OCI-M1 (cell line): ENCODE data around the gene PSMD3.
"Not testable (repeated sequence)": the region's sequence is repeated elsewhere in the genome, so short reads cannot be mapped to it uniquely, and the experiment has no call there.

Source experiments
- DNase-seq: peaks from one replicate; lab custom pipeline; 2025; lab: John Stamatoyannopoulos, UW

The PSMD3 gene

DNA sequence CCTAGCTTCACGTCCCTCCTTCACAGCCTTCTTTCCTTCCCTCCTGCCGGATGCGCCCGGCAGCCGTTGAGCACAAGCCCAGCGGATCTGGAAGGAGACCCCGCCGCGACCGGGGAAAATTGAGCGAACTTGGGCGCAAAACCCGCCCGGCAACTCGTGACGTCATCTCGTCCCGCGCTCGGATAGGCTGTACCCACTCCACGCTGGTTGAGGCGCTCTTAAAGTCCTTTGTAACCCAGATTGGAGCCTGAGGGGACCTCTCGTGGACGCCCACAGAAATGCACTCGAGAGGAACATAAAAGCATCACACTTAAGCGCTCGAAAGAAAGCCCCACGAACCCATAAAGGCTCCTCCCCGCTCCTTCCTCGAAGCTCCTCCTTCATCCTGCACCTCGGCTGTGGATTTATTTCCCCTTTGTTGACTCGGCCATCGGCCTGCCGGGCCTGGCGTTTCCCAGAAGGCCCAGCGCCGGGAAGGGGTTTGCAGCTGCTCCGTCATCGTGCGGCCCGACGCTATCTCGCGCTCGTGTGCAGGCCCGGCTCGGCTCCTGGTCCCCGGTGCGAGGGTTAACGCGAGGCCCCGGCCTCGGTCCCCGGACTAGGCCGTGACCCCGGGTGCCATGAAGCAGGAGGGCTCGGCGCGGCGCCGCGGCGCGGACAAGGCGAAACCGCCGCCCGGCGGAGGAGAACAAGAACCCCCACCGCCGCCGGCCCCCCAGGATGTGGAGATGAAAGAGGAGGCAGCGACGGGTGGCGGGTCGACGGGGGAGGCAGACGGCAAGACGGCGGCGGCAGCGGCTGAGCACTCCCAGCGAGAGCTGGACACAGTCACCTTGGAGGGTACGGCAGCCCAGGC lies at the start of gene PSMD3:
Gene PSMD3, plus strand, starts transcription at position 457 of the 856 bp plus-strand sequence. Its CDS starts 164 bp downstream, at position 621.
- DNase-seq, result peak; percentile 99

DNA sequence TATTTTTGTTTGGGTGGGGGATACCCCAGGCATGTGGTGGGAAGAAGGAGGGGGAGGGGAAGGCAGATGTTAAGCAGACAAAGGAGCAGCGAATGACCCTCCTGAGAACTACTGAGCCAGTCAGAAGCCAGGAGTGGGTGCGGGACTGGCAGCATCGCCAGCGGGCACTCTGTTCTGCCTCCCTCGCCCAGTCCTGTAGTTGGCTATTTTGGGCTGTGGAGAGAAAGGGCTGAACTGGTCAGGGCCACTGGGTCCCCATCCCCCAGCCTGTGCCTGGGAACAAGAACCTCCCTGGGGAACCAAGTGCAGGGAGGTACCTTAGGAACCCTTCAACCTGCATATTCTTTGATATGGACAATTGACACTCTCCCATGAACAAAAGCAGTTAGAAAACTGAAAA lies 46.7 kb upstream of the PSMD3 start:
- DNase-seq, result no peak

DNA sequence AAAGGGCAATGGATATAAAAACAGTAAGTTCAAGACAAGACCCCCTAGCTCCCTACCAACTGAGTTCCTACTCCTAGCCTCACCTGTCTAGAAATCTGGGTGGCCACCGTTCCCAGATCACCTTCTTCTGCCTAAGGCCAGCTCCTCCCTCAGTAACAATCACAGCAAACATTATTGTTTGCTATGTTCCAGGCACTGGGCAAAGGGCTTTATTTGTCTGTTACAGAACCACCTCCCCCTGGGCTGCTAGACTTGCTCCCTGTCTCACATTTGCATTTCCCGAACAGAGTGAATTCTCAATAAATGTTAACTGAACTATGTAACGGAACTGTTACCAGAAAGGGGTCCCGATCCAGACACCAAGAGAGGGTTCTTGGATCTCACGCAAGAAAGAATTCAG lies 46.3 kb upstream of the PSMD3 start:
- no peak for DNase-seq

DNA sequence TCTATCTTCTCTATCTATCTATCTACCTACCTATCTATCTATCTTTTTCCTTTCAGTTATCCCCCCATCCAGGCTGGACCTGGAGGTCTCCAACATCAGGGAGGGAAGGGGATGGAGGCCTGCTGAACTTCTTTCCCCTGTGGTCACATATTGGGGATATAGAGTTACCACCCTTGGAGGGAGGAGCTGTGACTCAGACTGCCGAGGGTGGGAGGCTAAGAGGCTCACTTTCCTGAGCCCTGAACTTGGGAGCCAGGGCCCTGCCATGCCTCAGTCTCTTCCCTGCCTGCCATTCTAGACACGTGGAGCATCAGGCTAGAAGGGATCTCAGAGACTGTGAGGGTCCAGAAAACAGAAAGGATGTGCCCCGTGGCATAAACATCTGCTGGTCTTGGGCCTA lies 44.7 kb upstream of the PSMD3 start:
- no peak for DNase-seq

DNA sequence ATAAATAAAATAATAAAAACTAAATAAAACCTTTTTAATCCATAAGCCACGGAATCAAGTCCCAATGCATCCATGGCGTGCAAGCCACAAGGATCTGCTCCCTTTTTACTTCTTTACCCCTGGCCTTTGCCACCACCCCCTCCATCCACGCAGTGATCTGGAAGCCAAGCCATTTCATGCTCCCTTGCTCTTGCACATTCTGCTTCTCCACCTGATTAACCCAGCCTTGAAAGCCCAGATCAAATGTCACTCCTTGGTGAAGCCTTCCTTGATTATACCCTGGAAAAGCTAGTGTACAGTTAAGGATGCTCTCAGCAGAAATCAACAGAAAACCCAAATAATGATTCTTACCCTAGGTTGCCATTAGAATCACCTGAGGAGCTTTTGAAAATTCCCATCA lies 43.2 kb upstream of the PSMD3 start:
- DNase-seq, result no peak

- DNase-seq, result no peak
Observed at GRCh38 chr17:39938140-39938869, 42.3 kb upstream of the PSMD3 start.

DNA sequence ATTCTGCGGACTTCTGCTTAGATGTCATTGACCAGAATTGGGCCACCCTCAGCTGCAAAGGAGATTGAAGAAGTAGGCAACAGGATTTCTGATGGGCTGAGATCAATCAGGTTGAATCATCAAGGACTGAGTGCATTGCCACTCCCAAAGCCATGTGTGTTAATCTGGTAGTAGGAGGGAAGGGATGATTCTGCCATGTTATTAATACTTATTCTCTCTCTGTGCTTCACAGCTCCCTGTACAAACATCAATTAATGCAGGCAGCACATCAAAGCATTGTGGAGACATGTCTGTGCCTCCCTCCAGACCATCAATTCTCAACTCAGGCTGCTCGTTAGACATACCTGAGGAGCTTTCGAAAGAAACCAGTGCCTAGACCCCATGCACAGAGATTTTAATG lies 41.5 kb upstream of the PSMD3 start:
- DNase-seq, result no peak

DNA sequence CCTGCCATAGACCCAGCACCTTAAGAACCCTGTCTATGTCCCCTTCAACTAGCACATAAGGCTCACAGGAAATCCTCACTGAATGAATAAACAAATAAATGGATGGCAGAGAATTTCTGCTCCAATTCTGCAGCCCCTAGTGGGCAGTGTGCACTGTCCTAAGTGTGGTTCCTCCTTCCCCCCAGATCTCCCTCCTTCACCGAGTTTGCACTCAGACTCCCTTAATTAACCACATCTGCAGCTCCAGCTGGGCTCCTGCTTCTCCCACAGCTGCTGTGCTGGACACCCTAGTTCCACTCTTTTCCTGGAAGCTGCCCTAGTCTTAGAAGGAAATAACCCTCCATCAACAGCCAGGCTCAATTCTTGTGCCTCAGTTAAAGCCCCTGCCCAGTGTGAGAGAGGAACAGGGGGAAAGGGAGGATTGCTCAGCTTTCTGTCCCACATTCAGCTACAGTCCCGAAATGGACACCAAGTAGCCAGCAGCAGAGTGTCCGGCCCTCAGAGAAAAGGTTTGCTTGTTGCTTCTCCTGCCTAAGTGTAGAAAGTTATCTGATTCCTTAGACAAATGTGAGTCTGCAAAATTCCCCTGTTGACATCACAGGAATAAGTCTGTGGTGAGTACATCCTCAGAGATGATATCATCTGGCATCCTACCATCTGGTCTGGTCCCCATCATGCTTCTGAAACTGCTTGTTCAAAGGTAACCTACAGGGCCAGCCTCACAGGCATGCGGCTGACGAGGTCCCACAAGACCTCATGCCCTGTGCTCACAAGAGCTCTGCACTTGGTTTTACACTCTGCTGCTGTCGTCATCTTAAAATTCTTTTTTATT lies 40.8 kb upstream of the PSMD3 start:
- peak; percentile 78 for DNase-seq

- no peak for DNase-seq
Observed at GRCh38 chr17:39943702-39944392, 36.8 kb upstream of the PSMD3 start.

DNA sequence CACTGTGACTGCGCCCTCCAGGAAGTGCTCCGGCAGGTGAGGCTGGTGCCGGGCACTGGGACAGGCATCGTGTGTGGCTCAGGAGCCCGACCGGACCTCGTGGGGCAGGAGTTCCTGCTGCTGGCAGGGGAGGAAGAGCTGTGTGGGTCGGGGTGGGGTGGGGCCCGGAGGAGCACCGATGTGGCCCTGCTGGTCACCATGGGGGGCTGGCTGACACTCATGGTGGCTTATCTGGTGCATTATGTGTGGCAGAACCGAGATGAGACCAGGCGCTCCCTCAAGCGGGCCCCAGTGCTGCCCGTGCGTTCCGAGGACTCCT lies 36.3 kb upstream of the PSMD3 start:
- DNase-seq, result no peak

DNA sequence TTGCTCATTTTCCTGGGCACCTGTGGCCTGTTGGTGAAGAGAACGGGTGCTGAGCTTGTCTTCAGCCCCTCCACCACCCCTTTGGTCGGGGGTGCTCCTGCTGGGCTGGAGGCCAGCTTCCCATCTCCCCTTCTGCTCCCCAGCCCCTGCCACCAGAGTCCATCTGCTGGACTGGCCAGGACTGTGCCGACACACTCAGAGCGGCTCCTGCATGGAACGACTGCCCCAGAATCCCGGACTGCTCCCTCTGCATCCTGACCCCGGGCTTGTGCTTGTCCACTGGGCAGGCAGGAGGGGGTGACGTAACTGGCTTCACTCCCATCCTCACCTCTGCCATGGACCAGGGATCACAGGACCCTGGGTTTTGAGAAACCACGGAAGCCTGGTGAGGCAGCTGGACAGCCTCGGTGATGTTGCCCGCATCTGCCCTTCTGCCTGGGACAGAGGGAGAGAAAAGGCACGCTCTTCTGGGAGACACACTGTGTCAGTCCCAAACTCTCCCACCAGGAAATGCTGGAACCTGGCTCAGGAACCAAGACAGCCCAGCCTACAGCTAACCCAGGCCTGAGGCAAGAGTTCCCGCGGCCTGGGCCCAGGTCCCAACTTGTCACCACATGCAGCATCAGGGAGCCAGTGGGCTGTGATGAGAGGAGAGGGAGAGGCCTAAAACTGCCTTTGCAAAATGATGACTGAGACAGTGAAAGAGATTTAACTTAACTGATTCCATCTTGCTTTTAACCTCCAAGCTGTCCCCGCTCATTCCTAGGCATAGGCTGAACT lies 33.9 kb upstream of the PSMD3 start:
- no peak for DNase-seq

DNA sequence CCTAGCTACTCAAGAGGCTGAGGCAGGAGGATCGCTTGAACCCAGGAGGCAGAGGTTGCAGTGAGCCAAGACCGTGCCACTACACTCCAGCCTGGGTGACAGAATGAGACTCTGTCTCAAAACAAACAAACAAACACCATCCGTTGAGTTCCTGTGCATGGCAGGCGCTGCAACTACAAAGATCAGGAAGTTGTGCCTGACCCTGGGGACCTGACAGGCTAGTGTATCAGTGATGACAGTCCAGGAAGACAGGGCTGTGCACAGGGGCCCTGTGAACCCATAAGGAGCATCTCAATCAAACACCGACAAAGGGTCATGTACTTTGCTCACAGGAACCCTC lies 32.1 kb upstream of the PSMD3 start:
- not testable (repeated sequence) for DNase-seq

GRCh38 chr17:39949028-39949427 lies 31.6 kb upstream of the PSMD3 start:
- no peak for DNase-seq

- DNase-seq, result no peak
Observed at GRCh38 chr17:39950871-39951348, 29.7 kb upstream of the PSMD3 start.

DNA sequence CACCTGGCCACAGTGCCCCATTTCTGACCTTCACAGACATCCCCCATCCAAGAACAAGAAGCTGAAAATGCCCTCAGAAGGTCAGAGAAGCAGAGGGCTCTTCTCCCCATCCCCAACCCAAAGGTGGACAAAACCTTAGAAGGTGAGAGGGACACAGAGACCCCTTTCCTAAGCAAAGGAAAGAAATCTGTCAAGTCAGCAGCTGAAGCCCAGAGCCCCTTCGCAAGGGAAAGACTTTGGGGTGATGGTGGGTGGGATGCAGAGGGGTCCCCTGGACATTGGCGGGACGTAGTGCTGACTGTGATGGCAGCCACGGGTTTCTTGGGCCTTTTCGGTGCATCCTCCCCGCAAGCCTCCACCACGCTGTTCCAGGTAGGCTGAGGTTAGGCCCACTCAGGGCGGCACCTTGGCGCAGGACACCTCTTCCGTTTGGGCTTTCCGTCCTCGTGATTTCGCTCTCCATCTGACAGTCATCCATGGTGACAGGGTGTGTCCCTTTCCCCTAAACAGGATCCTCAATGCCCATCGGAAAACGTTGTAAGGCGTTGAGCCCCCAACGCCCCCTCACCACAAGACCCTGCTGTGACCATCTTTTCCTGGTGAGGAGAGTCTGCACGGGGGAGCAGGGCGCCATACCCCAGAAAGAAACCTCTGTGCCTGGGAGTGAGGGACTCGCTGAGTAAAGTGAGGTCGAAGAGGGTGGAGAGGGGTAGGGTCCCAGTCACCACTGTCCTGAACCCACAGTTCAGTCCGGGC lies 28.5 kb upstream of the PSMD3 start:
- DNase-seq, result no peak

GRCh38 chr17:39952680-39953470 lies 27.7 kb upstream of the PSMD3 start:
- peak; percentile 97 for DNase-seq

DNA sequence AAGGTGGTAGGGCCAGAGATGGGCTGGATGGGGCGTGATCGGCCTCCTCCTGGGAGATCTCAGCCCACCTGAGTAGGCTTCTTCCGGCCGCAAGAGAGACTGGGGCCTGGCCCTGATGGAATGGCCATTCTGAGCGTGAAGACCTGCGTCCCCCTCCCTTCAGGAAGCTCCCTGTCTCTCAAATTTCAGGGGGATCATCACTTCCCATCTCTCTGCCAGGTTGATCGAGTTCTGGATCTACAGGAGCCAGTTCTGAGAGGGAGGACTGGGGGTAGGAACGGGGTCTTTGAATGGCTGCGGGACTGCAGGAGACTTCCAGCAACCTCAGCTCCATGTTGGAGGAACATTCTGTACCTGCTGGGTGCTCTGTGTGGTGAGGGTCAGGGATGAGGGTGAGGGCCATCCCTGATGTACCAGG lies 27.1 kb upstream of the PSMD3 start:
- no peak for DNase-seq

GRCh38 chr17:39954876-39955275 lies 25.7 kb upstream of the PSMD3 start:
- DNase-seq, result no peak

DNA sequence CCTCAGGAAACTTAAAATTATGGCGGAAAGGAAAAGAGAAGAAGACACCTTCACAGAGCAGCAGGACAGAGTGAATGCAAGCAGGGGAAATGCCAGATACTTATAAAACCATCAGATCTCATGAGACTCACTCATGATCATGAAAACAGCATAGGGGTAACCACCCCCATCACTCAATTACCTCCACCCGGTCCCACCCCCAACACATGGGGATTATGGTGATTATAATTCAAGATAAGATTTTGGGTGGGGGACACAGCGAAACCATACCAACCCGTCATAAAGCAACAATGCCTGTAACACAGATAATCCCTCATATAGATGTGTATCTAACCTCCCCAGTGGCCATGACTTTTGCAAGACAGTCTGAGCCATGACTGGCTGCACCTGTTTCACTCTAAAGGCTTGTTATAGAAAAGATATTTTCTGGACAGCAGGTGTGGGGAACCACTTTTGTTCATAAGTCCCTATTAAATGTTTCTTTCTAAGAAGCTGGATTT lies 24.8 kb upstream of the PSMD3 start:
- peak; percentile 8 for DNase-seq
